Testis (tissue), 2 donors: ENCODE measurements around the gene TSC22D1.

Source experiments
- CTCF ChIP-seq, 3 experiments: fragments of 450-650 bp in 2 of 3; fragments of 200-600 bp in 1 of 3; sonication (generic) in 1 of 3; IDR thresholded peaks; one replicate each; pipeline ENCODE4 v1.5.1; 2016 to 2019; ENCODE audit warnings: antibody characterized with exemption in 3 of 3, mild to moderate bottlenecking in 2 of 3, moderate library complexity in 1 of 3
- POLR2A ChIP-seq: fragments of 450-650 bp; IDR thresholded peaks from one replicate; pipeline ENCODE4 v1.6.1; 2017; ENCODE audit warnings: antibody characterized with exemption, mild to moderate bottlenecking, moderate library complexity

- TF ChIP-seq CTCF (IDR thresholded peaks at IDR 0.05) (no peak), POLR2A (no peak)
Observed at GRCh38 chr13:44404261-44405132, 171.6 kb downstream of the TSC22D1 start.
